GM19099 (cell line): Measurements from ENCODE around the gene KCNH1.

Experiments
- POLR2A ChIP-seq: IDR thresholded peaks from 3 replicates; pipeline ENCODE4 v1.6.1; 2011; ENCODE audit warnings: low read depth; ENCODE audit not compliant: insufficient read length; ENCODE audit errors: extremely low read depth

The KCNH1 gene

DNA sequence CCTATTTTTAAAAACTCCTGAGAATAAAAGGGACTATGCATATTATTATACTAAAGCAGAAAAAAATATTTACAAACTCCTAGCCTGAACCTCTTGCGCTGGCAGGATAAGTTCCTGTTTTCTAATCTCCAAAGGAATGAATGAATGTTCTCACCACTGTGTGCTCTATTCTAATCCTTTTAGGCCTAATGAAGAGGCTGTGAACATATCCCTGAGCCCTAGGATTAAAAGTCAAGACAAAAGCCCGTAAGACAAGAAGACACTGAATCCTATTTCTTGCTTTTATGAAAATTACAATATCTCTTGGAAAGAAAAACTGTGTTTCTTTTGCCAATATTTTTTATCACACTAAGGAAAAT lies 487.7 kb downstream of the KCNH1 start:
- TF ChIP-seq POLR2A: no peak

DNA sequence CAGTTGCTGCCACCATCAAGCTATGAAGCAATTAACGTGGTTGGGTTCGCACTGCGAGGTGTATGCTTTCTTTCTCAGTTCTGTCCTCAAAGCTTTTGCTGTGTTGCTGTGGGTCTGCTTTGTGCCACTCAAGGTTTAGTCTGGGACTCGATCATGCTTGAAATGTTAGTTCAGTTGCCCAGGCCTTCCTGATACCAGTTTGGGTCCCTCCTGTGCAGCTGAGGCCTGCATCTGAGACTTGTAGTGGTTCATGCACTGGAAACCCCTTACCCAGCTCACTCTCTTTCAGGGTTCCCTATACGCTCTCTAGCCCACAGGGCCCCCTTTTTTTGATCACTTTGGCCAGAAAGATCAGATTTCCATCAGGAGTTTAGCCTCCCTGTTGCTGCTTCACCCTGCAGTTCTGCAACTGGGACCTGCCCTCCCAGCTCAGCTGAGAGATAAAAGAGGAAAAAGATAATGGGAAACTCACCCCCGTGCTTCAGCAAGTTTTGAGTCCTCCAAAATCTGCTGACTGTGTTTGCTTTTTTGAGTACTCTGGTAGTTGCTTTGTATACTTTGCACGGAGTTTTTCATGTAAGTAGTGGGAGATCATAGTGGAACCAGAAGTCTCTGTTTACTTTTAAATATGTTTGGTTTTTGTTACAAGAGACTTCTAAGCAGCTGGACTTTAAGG lies 488.2 kb downstream of the KCNH1 start:
- no peak for TF ChIP-seq POLR2A

DNA sequence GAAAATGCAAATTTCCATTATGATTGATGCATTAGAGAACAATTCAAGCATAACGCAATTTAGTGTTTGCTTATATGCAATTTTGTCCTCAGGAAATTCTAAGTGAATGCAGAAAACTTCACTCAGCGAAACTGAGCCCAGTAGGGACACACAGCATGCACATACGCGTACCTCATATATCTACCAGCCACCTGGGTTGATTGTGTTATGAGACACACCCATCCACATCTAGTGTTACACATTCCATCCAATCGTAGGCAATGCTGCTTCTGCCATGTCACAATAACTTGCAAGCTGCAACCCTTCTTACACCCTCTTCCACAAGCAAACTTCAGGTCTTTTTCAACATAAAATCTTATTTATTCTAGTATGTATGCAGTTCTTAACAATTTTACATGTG lies 492.4 kb downstream of the KCNH1 start:
- no peak for TF ChIP-seq POLR2A

GRCh38 chr1:210635108-210635507 lies 498.8 kb downstream of the KCNH1 start:
- no peak for TF ChIP-seq POLR2A

GRCh38 chr1:210633636-210634035 lies 500.3 kb downstream of the KCNH1 start:
- no peak for TF ChIP-seq POLR2A

- no peak for TF ChIP-seq POLR2A
These were observed 500.8 kb downstream of the KCNH1 start for GRCh38 chr1:210633140-210633539.

GRCh38 chr1:210631399-210631798 lies 502.5 kb downstream of the KCNH1 start:
- TF ChIP-seq POLR2A: no peak

- TF ChIP-seq POLR2A: no peak
These were observed 504.7 kb downstream of the KCNH1 start for GRCh38 chr1:210629276-210629675.

GRCh38 chr1:210627755-210628154 lies 506.2 kb downstream of the KCNH1 start:
- no peak for TF ChIP-seq POLR2A
